HCEC 1CT (cell line): ENCODE data around the gene SHQ1.
"Not testable (repeated sequence)": the region's sequence is repeated elsewhere in the genome, so short reads cannot be mapped to it uniquely, and the experiment has no call there.

Experiments used
- DNase-seq: peaks from one replicate; pipeline ENCODE4 v3.0.0-alpha.2; 2017

SHQ1 gene

GRCh38 chr3:72798552-72799195 lies 49.6 kb downstream of the SHQ1 start:
- no peak for DNase-seq

- DNase-seq = no peak
These were observed 50.3 kb downstream of the SHQ1 start for GRCh38 chr3:72797773-72798543.

- DNase-seq = no peak
These were observed 54.2 kb downstream of the SHQ1 start for GRCh38 chr3:72794079-72794478.

GRCh38 chr3:72791161-72791560 lies 57.1 kb downstream of the SHQ1 start:
- DNase-seq = peak; percentile 6

- no peak for DNase-seq
These were observed 58.5 kb downstream of the SHQ1 start for GRCh38 chr3:72789786-72790185.

- not testable (repeated sequence) for DNase-seq
These were observed 60.0 kb downstream of the SHQ1 start for GRCh38 chr3:72788232-72788631.

GRCh38 chr3:72786668-72787067 lies 61.6 kb downstream of the SHQ1 start:
- no peak for DNase-seq

- DNase-seq = no peak
These were observed 64.0 kb downstream of the SHQ1 start for GRCh38 chr3:72784226-72784625.

GRCh38 chr3:72782521-72782920 lies 65.7 kb downstream of the SHQ1 start:
- DNase-seq = no peak

GRCh38 chr3:72769758-72770540 lies 78.3 kb downstream of the SHQ1 start:
- no peak for DNase-seq

- no peak for DNase-seq
These were observed 79.3 kb downstream of the SHQ1 start for GRCh38 chr3:72768936-72769335.

- no peak for DNase-seq
These were observed 79.8 kb downstream of the SHQ1 start for GRCh38 chr3:72768481-72768880.

- no peak for DNase-seq
These were observed 80.2 kb downstream of the SHQ1 start for GRCh38 chr3:72768006-72768441.

GRCh38 chr3:72766866-72767265 lies 81.4 kb downstream of the SHQ1 start:
- no peak for DNase-seq

- DNase-seq = no peak
These were observed 84.3 kb downstream of the SHQ1 start for GRCh38 chr3:72763751-72764440.

- no peak for DNase-seq
These were observed 86.8 kb downstream of the SHQ1 start for GRCh38 chr3:72761410-72761809.

- no peak for DNase-seq
These were observed 88.0 kb downstream of the SHQ1 start for GRCh38 chr3:72760225-72760624.

- DNase-seq = no peak
These were observed 91.3 kb downstream of the SHQ1 start for GRCh38 chr3:72756900-72757299.

GRCh38 chr3:72754582-72754981 lies 93.7 kb downstream of the SHQ1 start:
- DNase-seq = no peak

GRCh38 chr3:72753495-72753894 lies 94.8 kb downstream of the SHQ1 start:
- DNase-seq = no peak

- DNase-seq = no peak
These were observed 97.8 kb downstream of the SHQ1 start for GRCh38 chr3:72750405-72750965.

GRCh38 chr3:72748659-72749058 lies 99.6 kb downstream of the SHQ1 start:
- DNase-seq = no peak
